IPS-11a (cell line): ENCODE results near the gene DYNC2I2.
A peak's percentile ranks its signal among the peaks of the same experiment; 100 is the strongest.
"Not testable (repeated sequence)": the region's sequence is repeated elsewhere in the genome, so short reads cannot be mapped to it uniquely, and the experiment has no call there.

Experiments used
- H3K4me3 ChIP-seq: one replicate; pipeline ENCODE4 v1.5.1; 2013; ENCODE audit warnings: low read depth, low read length, control low read depth

DYNC2I2 gene

GRCh38 chr9:128656416-128657343 is at the start of gene DYNC2I2:
Gene DYNC2I2 (minus strand): TSS chr9:128656847. CDS start chr9:128656726, 121 bp downstream.
- H3K4me3 ChIP-seq: peak within 1 kb of the TSS; percentile 68

DNA sequence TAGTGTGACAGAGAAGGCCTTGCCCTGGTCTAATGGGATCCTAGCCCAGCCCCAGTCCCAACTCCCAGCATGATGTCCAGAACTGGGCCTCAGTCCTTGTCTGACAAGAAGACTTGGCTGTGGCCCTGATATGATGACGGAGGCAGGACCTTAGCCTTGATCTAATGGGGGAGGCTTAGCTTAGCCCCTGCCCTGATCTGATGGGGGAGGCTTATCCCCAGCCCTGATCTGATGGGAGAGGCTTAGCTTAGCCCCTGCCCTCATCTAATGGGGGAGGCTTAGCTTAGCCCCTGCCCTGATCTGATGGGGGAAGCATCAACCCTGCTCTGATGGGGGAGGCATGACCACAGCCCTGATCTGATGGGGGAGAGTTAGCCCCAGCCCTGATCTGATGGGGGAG is 49.4 kb upstream of the DYNC2I2 start:
- H3K4me3 ChIP-seq: no peak overlapping the region

DNA sequence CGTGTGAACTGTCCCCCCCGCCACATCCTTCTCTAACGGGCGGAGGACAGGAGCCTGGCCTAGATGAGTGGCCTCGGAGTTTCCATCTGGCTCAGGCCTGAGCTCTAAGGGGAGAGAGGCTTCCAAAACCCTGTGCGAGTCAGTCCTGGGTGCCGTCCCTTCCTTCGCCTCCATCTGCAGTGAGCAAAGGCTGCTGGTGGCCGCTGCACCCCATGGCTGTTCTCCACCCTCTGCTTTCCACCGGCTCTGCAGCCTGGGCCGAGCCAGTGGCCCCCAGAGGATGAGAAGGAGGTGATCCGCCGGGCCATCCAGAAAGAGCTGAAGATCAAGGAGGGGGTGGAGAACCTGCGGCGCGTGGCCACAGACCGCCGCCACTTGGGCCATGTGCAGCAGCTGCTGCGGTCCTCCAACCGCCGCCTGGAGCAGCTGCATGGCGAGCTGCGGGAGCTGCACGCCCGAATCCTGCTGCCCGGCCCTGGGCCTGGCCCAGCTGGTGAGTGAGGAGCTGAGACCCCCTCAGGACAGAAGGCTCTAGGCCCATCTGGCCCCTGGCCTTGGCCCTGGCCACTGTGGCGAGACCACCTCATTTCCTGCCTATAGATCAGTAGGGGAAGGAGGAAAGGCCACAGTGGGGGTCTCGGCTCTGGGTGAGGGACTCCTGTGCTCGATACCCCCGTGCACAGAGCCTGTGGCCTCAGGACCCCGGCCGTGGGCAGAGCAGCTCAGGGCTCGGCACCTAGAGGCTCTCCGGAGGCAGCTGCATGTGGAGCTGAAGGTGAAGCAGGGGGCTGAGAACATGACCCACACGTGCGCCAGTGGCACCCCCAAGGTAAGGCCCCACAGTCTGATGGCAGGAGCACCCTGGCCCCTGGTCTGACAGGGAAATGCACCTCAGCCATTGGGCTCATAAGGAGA is 48.7 kb upstream of the DYNC2I2 start:
- no peak overlapping the region for H3K4me3 ChIP-seq

- no peak overlapping the region for H3K4me3 ChIP-seq
These were observed 47.7 kb upstream of the DYNC2I2 start for GRCh38 chr9:128704356-128704670.

GRCh38 chr9:128703616-128704355 is 47.1 kb upstream of the DYNC2I2 start:
- peak overlapping the region; percentile 55 for H3K4me3 ChIP-seq

DNA sequence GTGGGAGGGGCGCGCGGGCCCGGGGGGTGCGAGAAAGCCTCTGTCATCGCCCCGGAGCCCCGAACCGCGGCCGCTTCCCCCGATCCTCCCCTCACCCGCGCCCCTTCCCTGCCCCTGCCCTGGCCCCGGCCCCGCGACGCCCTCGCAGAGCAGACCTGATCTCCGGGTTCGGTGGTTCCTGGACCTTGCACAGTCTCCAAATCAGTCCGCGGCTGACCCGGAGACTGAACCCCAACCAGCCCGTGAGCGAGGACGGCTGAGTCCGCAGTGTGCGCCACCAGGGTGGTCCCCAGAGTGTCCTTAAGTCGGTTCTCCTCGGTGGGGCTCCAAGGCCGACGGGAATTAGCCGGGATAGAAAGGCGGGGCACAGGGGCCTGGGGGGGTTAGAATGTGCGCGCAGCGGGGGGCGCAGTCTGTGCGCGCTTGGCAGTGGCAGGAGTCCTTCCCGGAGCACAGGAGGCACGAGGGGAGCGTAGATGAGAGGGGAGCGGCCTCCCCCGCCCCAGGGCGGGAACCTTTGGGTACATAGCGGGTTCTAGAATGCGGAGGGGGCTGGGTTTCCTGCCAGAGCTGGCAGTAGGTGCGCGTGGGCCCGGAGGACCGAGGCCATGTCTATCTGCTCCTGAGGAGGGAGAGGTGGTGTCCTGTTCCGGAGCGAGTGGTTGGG is 46.4 kb upstream of the DYNC2I2 start:
- H3K4me3 ChIP-seq: peak overlapping the region; percentile 55

- peak within 1 kb of the TSS; percentile 55 for H3K4me3 ChIP-seq
These were observed 45.9 kb upstream of the DYNC2I2 start, which contains the start of gene PKN3 for GRCh38 chr9:128702445-128702948. Gene PKN3 (plus strand): TSS chr9:128702503. CDS start chr9:128702916, 413 bp downstream.

GRCh38 chr9:128701227-128701854 is 44.7 kb upstream of the DYNC2I2 start:
- H3K4me3 ChIP-seq: no peak overlapping the region

DNA sequence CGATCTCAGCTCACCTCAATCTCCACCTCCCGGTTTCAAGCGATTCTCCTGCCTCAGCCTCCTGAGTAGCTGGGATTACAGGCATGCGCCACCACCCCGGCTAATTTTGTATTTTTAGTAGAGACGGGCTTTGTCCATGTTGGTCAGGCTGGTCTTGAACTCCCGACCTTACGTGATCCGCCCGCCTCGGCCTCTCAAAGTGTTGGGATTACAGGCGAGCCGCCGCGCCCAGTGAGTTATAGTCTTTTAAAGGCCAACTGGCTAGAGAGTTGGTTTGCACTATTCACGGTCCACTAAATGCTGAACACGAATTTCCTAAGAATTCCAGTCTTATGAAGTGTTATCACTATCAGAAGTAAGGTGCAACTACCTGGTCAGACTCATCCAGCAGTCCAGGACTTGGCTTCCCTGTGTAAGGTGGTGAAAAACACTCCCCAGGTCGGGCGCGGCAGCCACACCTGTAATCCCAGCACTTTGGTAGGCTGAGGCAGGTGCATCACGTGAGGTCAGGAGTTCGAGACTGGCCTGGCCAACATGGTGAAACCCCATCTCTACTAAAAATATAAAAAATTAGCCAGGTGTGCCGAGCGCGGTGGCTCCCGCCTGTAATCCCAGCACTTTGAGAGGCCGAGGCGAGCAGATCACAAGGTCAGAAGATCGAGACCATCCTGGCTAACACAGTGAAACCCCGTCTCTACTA is 42.6 kb upstream of the DYNC2I2 start:
- H3K4me3 ChIP-seq: not testable (repeated sequence)

DNA sequence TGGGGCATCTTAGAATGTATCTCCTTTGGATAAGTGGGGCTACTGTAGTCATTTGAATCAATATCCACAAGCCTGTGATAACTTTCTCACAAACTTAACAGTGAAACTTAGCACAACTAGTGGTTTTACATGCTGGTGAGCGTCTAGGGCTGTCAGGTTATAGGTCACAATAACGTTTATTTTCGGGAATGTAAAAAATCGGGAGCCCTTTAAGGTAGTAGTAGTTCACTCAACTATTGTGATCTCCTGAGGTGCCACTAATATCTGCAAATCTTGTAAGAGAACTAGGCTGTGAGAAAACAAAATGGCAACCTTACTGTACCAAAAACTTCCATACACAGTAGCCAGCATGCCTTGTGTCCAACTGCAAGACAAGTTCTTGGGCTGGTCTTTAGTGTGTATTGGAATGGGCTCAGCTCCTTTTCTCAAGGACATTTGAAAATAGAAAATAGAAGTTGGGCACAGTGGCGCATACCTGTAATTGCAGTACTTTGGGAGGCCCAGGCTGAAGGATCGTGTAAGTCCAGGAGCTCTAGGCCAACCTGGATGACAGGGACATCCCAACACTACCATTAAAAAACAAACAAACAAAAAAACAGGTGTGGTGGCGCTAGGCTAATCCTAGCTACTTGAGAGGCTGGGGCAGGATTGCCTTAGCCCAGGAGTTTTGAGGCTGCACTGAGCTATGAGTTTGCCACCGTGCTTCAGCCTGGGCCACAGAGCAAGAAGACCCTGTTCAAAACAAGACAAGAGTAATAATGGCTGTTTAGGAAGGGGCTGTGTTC is 40.5 kb upstream of the DYNC2I2 start:
- no peak overlapping the region for H3K4me3 ChIP-seq

GRCh38 chr9:128694344-128694743 is 37.7 kb upstream of the DYNC2I2 start:
- no peak overlapping the region for H3K4me3 ChIP-seq

DNA sequence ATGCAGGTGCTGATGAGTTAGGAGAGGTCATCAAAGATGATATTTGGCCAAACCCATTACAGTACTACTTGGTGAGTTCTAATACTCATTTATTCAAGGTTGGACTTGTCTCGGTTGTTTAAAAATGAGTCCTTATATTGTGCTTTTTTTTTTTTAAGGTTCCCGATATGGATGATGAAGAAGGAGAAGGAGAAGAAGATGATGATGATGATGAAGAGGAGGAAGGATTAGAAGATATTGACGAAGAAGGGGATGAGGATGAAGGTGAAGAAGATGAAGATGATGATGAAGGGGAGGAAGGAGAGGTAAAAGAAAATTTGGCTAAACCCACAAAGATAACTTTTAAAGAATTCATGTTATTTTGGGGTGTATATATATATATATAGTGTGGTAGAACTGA is 37.1 kb upstream of the DYNC2I2 start:
- H3K4me3 ChIP-seq: not testable (repeated sequence)

GRCh38 chr9:128690684-128691034 is 34.0 kb upstream of the DYNC2I2 start:
- H3K4me3 ChIP-seq: peak overlapping the region; percentile 76

DNA sequence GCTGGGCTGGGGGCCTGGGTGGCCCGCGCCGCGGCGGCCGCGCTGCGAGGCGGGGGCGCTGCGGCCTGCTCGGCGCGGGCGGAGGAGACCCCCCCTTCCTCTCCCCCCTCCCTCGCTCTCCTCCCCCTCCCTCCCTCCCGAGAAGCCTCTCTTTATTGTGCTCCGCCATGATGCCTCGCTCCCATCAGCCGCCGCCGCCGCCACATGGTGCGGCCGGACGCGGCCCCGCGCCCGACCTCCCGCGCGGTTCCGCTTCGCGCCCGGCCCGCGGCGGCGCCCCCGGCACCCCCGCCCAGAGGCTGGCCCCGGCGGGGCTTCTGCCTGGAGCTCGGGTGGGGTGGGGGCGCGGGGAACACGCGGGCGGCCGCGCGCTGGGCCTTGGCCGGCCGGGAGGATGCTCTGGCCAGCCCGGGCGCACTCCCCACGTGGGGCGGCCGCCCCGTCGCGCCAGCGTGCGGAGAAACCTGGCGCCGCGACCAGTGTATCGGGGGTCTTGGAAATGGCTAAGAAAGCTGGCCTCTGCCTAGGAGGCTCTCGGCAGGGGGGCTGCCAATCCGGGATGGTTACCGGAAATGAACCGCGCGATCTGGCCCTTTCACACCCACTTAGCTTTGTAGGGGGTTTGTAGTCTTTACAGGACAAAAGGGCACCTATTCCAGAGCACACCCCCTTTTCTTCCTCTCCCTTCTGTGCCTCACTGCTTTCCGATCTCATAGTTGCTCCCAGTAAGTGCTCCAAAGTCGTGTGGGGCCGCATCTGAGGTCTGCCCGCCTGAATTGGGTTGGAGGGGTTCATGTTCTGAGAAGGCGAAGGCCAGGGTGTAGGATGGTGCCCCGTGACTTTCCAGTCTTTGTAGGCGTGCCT is 33.4 kb upstream of the DYNC2I2 start:
- peak overlapping the region; percentile 76 for H3K4me3 ChIP-seq

DNA sequence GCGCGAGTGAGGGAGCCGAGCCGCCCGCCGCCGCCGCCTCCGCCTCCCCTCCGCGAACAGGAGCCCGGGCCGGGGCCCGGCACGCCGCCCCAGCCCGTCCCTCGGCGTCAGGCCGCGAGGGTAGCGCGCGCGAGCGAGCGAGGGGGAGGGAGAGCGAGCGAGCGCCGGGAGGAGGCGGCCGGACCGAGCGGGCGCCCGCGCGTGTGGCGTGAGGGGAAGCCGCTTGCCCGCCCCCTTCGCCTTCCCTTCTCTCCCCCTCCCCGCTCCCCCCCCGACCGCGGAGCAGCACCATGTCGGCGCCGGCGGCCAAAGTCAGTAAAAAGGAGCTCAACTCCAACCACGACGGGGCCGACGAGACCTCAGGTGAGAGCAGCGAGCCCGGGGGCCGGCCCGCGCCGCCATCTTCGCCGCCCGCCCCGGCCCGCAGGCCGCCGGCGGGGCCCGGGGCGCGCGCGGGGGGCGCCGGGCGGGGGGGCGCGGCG is 32.7 kb upstream of the DYNC2I2 start:
- peak overlapping the region; percentile 43 for H3K4me3 ChIP-seq

DNA sequence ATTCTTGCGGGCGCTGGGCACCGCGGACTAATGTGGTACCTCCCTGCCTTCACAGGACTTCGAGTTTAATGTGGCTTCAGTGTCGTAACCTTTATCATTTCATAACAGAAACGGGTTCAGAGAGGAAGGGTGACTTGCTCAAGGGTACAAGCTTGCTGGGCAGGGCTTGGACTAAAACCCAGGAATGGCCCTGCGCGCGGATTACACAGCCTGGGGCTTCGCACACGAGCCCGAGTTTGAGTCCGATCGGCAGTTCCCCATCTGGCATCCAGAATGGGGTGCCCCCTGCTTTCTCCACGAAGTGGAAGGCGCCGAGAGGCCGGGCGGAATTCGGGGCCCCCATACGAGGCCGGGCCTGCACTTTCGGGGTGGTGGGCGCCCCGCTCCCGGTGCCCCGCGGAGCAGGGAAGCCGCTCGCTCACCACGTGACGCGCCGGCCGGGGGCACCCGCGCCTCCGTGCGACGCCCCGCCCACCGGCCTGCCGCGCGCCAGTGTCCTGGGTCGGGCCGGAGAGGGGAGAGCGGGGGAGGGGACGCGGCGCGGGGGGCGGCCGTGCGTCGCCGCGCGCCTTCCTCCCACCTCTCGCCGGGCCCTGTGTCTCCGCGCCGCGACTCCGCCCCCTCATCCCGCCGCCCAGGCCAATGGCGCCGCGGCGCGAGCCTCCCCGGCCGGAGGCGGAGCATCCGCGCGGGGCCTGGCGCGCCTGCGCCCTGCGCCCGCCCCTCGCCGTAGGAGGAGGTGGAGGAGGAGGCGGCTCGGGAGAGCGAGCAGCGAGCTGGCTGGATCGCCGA is 32.0 kb upstream of the DYNC2I2 start, which contains the start of gene SET:
Gene SET (plus strand): TSS at position 722 of the 792 bp plus-strand sequence. CDS start 361 bp downstream, outside the sequence.
- H3K4me3 ChIP-seq: peak within 1 kb of the TSS; percentile 76
